GM10266 (cell line): Measurements from ENCODE around the gene AFAP1L1.

Source experiments
- DNase-seq: peaks from one replicate; pipeline ENCODE4 v3.0.0; 2012; ENCODE audit errors: extremely low spot score
- CTCF ChIP-seq: IDR thresholded peaks from 2 replicates; pipeline ENCODE4 v1.5.1; 2012; ENCODE audit warnings: mild to moderate bottlenecking, low read depth; ENCODE audit not compliant: control insufficient read depth, insufficient read depth; ENCODE audit errors: missing control alignments

The AFAP1L1 gene

GRCh38 chr5:149362541-149362940, 90.9 kb downstream of the AFAP1L1 start:
- no peak for TF ChIP-seq CTCF
- DNase-seq: no peak

GRCh38 chr5:149363358-149363757, 91.7 kb downstream of the AFAP1L1 start:
- no peak for DNase-seq
- TF ChIP-seq CTCF: no peak

GRCh38 chr5:149363936-149364335, 92.3 kb downstream of the AFAP1L1 start:
- TF ChIP-seq CTCF: no peak
- no peak for DNase-seq

- DNase-seq: no peak
- no peak for TF ChIP-seq CTCF
These were observed 93.1 kb downstream of the AFAP1L1 start for GRCh38 chr5:149364719-149365118.

- no peak for TF ChIP-seq CTCF
- no peak for DNase-seq
These were observed 93.8 kb downstream of the AFAP1L1 start for GRCh38 chr5:149365418-149365817.

- TF ChIP-seq CTCF: no peak
These were observed 94.6 kb downstream of the AFAP1L1 start for GRCh38 chr5:149366169-149366729.

GRCh38 chr5:149367249-149367971, 95.8 kb downstream of the AFAP1L1 start:
- DNase-seq: peak; percentile 81

More at GRCh38 chr5:149366169-149366729, 94.6 kb downstream of the AFAP1L1 start:
- no peak for DNase-seq

More at GRCh38 chr5:149367249-149367971, 95.8 kb downstream of the AFAP1L1 start:
- peak; percentile 87 for TF ChIP-seq CTCF
